NCI-H510A treated with DMSO at 0.1 percent for 48 hours (cell line): ENCODE measurements around the gene ZNF558.

Source experiments
- DNase-seq: peaks from one replicate; lab custom pipeline; 2025; lab: John Stamatoyannopoulos, UW

The ZNF558 gene

DNA sequence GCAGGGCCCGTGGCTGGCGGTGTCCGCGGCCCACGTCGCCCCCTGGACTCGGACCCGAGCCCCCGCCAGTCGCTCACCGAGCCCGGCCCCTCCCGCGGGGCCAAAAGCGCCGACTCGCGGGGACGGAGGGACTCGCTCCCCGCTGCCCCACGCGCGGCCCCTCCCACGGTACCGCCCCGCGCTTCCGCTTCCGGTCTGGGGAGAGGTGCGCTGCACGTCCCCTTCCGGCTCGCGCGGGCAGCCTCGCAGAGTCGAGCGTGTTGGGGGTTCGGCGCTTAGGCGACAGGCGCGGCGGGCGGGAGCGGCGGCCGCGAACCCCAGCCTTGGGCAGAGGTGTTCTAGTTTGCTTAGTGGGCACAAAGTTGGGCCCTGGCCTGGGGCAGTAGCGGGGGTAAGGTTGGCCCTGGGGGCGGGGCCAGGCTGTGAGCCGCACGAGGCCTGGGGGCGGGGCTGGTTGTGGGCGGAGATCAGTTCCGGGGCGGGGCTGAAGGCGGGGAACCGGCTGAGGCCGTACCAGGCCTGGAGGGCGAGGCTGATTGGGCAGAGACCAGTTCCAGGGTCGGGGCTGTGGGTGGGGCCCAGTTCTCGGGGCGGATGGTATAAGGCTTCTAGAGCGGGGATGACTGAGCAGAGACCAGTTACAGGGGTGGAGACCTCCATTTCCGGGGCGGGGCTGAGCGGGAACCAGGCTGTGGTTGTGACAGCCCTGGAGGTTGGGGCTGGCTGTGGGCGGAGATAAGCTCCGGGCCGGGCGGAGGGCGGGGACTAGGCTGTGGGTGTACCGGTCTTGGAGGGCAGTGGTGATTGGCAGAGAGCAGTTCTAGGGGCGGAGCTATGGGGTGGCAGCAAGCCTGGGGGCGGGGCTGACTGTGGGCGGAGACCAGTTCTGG, at the start of gene ZNF558, which contains the start of gene MBD3L1:
ZNF558 (minus strand) TSS at position 173 of the 890 bp plus-strand sequence. CDS start 9,645 bp downstream, outside the sequence.
MBD3L1 (plus strand) TSS at position 246 of the 890 bp plus-strand sequence. CDS start 10,302 bp downstream, outside the sequence.
- no peak for DNase-seq

DNA sequence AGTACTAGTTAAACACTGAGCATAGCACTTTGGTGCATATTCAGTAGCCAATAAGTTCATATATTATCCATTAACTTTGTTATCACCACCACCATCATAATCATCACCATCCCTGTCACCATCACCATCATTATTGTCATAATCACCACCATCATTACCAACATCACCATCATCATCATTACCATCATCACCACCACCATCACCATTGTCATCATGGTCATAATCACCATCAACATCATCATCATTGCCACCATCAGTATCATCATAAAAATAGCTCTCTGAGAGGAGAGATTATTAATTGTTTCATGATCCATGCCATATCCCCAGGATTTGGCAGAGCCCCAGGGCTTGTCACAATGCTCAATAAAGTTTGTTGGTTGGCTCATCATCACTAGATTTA, 49.4 kb upstream of the ZNF558 start:
- no peak for DNase-seq

DNA sequence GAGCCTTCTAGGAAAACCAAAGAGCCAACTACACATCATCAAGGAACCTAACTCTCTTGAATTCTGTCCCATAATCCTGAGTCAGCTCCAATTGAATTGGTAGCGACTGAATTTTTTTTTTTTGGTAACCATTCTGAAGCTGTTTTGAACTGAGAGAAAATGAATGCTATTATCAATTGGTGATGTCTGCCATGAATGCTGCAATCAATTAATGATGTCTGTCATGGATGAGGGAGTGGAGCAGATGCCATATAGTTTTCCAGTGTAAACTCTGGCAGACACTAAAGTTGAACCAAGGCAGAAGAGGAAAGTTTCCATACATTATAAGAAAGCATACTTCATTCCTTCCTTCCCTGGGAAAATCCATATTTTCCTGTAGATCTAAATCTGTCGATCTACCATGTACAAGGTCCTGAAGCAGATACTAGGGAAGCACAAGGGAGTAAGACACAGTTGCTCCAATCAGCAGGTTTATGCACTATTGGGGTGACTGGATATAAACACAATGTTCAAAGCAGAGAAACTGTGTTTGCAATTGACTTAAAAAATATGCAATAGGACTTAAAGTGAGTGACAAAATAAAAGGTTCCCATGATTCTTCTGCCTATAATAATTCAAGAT, 48.9 kb upstream of the ZNF558 start:
- no peak for DNase-seq

DNA sequence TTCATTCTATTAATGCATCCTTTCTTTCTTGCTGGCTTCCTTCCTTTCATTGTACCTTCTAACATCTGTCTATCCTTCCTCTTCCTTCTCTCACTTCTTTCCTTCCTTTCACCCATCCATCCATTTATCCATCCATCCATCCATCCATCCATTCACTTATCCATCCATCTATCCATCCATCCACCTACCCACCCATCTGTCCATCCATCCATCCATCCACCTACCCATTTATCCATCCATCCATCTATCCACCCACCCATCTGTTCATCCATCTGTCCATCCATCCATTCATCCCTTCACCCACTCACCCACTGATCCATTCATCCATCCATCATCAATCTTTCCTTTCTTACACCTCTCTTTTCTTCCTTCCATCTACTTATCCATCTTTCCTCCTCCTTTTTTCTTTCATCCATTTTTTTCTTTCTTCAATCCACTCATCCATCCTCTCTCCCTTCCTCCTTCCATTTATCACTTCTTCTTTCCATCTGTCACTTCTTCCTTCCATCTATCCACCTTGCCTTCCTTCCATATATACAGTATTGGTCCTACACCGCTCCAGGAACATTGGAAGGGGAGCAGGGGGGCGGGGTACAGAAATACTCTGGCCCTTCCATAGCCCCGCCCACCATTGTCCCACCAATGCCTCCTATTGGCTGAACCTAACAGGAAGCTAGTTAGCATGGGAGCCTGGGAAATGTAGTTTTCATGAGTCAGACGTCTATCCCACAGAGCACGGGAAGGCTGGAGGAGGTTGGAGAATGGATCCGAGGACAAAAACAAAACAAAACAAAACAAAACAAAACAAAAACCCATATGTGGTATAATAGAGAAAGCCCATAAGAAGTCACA, 46.0 kb upstream of the ZNF558 start:
- DNase-seq: no peak

DNA sequence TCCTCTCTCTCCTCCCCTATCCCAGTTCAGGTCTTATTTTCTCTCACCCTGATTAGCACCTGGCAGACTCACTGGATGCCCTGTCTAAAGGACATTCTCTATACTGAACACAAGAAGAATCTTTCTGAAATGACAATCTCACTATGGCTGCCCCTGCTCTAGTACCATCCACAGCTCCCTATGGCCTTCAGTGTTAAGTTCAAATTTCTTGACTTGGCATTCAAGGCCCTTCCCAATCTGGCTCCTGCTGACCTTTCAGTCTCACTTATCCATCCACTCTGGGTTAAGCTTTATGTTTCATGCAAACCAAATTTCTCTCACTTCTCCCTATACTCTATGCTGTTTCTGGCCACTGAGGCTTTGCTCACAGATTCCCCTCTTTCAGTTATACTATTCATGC, 34.2 kb upstream of the ZNF558 start:
- DNase-seq: no peak

DNA sequence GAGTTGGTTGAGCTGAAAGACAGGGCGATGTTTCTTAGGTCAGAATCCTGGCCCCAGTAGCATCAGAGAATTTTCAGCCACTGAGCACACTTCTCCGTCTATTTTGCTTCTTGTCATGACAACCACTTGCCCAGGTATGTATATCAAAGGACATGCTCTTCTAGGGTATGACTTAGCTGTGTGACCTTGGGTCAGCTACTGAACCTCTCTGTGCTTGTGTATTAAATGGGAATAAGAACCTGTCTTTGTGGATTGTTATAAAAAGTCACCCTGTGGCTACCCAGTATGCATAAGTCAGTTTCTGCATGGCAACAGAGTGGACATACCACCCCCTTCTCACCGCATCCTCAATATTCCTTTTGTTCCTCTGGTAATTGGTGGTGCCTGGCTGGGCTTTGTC, 26.2 kb upstream of the ZNF558 start:
- no peak for DNase-seq

DNA sequence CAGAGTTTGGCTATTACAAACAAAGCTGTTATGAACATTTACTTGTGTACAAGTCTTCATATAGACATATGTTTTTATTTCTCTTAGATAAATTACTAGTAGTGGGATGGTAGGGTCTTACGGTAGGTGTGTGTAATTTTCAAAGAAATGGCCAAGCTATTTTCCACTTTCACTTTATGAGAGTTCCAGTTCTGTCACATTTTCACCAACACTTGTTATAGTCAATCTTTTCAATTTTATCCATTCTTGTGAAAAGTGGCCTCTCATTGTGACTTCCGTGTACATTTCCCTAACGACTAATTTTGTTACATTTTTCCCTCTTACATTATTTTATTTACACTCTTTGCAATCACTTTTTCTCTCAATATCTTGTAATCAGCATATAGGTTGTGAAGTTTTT, 18.4 kb upstream of the ZNF558 start:
- no peak for DNase-seq

DNA sequence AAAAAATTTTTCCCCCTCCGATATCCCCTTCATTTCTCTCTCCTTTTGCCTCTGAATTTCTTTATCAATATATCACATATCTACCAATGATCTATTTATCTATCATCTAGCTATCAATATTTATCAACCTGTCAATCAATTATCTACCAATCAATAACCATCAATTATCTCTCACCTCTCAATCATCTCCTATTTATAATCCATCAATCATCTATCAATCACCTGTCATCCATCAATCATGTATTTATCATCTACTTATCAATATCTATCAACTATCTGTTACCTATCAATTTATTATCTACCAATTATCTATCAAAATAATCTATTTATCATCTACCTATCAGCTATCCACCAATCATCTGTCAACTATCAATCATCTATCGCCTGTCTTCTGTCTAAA, 17.1 kb upstream of the ZNF558 start:
- DNase-seq: no peak

DNA sequence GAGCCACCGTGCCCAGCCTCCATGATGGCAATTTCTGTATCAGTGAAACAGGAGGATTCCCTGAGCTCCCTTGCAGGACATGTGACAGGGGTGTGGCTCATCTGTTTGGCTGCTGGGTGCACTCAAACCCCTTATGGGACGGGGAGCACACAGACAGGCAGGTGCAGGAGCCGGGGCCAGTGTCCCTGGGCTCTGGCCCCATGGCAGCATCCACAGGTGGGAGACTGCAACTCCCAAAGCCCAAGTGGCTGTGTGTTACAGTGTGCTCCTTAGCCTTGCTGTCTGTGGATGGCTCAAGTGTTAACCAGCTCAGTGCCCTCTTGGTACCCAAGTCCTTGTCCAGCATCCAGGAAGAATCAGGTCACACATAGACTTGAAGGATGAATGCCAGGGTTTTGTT, 14.7 kb upstream of the ZNF558 start:
- no peak for DNase-seq

DNA sequence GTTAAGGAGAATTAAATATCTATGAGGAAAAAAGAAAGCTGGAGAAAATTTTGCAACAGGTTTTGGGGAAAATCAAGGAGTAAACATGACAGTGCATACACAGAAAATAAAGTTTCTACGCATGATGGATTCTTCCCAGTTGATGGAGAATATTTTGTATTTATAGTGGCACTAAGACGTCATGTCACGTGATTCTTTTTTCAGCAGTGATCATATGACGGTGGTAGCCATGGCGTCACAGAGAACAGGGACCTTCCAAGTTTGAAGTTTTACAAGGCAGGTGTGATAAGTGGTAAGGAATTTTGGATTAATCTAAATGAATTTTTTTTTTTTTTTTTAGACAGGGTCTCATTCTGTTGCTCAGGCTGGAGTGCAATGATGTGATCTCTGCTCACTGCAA, 8.6 kb upstream of the ZNF558 start:
- DNase-seq: no peak

DNA sequence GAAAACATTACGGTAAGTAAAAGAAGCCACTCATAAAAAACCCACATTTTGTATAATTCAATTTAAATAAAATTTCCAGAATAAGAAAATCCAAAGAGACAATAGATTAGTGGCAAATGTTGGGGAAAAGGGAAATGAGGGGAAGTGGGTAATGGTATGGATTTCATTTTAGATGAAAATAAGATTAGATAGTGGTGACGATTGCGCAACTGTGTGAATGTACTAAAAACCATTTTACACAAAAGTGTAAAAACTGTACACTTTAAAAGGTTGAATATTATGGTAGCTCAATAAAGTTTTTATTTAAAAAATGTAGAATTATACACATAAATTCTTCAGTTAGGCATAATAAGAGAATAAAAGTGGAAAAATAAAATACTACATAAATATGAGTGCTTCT, 3.8 kb upstream of the ZNF558 start:
- DNase-seq: no peak

DNA sequence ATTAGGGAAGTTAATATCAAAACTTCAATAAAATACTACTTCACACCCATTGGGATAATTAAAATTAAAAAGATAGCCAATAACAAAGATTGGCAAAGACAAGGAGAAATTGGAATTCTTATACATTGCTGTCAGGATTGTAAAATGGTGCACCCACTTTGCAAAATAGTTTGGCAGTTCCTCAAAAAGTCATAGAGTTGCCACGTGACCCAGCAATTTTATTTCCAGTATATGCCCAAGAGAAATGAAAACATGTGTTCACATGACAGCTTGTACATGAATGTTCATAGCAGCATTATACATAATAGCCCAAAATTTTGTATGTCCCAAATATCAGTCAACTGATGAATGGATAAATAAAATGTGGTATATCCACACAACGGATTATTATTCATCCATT, 3.3 kb upstream of the ZNF558 start:
- DNase-seq: no peak

DNA sequence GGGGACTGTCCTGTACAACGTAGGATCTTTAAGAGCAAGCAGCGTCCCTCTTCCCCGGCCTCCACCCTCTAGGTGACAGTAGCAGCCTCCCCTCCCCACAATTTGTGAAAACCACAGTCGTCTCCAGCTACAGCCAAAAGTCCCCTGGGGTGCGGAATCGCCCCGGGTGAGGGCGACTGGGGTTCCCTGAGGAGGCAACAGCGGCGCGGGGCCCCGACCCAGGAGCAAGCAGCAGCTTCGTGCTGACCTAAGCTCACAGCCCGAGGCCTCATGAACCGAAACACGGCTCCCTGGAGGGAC, 322 bp downstream of the ZNF558 start:
- DNase-seq: no peak

DNA sequence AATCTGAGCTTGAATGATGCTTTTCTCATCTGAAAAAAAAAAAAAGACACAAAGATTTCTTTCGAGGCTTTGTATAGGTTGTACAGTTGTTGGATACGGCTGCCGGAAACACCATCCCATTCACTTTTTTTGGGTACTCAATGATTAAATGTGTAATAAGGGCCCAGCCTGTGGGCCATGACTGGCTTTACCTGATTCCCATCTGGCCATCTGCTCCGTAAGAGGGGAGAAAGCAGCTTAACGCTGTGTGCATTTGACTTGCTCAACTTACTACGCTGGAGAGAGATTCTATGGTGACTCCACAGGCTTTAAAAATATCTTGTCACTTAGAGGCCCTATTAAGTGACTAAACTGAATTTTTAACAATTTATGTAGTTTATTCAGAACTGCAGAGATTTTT, 731 bp downstream of the ZNF558 start:
- no peak for DNase-seq

DNA sequence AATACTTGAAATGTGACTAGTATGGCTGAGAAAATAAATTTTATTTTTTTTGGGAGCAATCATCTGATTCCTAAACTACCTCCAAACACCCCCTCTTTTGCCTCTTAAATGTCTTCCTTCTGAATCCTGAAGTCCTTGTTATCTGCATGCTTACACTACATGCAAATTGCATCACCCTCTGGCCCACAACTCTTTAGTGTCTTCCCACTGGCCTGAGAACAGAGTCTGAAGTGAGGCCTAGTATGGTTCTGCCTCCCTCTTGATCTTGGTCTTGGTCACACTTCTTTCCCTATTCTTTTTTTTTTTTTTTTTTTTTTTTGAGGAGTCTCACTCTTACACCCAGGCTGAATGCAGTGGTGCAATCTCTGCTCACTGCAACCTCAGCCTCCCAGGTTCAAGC, 4.8 kb downstream of the ZNF558 start:
- no peak for DNase-seq

DNA sequence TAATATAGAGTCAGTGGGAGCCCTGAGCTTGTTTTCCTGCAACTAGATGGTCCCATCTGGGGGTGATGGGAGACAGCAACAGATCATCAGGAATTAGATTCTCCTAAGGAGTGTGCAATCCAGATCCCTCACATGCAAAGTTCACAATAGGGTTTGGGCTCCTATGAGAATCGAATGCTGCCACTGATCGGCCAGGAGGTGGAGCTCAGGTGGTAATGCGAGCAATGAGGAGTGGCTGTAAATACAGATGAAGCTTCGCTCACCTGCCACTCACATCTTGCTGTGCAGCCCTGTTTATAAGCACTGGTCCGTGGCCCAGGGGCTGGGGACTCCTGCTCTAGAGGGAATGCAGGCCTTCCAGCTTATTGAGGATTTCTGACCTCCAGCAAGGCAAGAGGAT, 5.7 kb downstream of the ZNF558 start:
- no peak for DNase-seq

DNA sequence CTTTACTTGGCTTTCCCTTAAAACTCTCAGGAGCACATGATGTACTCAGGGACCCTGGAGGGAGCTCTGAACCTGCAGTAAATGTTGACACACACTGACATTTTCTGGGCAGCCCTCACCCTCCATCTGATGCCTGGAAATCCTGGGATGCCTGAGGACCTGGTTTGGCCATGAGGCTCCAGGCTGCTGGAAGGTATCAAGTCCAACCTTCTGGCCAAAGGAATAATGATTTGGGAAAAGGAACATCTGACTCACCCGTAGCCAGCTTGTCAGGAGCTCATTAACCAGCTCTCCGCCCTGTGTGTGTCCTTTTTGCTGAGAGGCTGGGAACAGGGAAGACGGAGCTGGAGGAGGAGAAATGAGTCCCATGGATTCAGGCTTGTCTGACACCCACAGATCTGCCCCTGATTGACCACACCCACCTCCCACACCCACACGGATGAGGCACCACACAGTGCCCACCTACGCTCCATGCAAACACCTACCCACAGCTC, 10.3 kb downstream of the ZNF558 start:
- no peak for DNase-seq

DNA sequence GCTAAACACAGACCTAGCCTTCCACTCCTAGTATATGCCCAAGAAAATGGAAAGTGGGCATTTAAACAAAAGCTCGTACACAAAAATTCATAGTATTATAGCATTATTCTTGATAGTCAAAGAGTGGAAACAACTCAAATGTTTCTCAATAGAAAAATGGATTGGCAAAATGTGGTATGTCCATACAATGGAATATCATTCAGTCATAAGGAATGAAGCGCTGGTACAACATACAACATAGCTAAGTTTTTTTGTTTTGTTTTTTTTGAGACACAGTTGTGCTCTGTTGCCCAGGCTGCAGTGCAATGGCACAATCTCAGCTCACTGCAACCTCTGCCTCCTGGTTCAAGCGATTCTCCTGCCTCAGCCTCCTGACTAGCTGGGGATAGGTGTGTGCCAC, 11.9 kb downstream of the ZNF558 start:
- no peak for DNase-seq

DNA sequence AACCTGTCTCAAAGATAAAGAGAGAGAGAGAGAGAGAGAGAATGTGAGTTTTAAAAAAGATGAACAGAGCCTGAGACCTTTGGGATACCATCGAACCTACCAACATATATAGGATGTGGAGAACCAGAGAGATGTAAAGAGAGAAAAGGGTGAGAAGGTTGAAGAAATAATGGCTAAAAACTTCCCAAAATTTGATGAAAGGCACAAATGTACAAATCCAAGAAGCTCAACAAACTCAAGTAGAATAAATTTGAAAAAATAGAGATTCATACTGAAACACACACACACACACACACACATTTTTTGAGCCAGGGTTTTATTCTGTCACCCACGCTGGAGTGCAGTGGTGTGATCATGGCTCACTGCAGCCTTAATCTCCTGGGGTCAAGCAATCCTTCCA, 16.3 kb downstream of the ZNF558 start:
- no peak for DNase-seq

DNA sequence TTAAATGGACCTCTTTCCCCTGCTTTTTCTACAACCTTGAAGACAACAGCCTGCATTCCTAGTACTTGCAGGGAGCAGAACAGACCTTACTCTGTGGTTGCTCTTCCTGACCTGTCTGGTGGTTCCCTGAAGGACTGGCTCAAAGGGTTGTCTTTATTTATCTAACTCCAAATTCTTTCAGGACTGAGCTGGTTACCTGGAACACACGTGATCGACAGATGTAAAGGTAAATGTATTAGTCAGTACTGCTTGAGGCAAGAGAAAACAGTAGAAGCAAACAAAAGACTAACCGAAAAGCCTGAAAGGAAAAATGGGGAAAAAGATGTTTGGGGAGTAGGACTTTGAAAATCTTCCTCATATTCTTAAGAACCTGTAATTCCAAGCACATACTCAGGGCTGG, 17.9 kb downstream of the ZNF558 start:
- DNase-seq: no peak

DNA sequence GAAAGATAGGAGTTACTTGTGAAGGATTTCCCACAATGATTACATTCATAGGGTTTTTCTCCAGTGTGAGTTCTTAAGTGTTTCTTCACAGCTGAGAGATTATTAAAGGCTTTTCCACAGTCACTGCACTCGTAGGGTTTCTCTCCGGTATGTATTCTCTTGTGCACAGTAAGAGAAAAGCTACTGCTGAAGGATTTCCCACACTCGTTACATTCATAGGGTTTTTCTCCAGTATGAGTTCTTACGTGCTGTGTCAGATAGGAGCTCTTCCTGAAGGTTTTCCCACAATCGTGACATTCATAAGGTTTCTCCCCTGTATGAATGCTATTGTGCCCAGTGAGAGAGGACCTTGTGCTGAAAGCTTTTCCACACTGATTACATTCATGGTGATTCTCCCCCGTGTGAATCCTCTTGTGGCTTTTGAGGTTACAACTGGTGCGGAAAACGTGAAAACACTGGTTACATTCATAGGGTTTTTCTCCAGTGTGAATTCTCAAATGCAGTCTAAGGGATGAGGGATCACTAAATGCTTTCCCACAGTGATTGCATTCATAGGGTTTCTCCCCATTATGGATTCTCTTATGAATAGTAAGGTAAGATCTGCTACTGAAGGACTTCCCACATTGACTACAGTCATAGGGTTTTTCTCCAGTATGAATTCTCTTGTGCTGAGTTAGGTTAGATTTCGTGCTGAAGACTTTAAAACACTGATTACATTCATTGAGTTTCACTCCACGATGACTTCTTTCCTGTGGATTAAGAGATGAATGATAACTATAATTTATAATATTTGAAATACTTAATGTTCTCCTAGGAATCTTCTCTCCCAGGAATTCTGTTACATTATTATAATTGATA, 20.6 kb downstream of the ZNF558 start:
- no peak for DNase-seq

DNA sequence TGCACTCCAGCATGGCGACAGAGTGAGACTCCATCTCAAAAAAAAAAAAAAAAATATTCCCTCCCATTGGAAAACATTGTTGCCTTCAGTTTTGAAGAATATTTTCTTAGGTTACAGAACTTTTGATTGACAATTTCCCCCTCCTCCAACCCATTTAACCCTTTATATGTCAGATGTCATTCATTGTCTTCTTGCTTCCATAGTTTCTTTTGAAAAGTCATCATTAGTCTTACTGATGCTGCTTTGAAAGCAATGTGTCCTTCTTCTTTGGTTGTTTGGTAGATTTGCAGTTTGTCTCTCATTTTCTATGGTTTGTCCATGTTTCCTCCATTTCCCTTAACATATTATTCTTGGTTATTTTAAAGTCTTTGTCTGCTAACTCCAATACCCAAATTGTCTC, 25.4 kb downstream of the ZNF558 start:
- DNase-seq: no peak
